ENCODE data around the gene GPR17.

The GPR17 gene

DNA sequence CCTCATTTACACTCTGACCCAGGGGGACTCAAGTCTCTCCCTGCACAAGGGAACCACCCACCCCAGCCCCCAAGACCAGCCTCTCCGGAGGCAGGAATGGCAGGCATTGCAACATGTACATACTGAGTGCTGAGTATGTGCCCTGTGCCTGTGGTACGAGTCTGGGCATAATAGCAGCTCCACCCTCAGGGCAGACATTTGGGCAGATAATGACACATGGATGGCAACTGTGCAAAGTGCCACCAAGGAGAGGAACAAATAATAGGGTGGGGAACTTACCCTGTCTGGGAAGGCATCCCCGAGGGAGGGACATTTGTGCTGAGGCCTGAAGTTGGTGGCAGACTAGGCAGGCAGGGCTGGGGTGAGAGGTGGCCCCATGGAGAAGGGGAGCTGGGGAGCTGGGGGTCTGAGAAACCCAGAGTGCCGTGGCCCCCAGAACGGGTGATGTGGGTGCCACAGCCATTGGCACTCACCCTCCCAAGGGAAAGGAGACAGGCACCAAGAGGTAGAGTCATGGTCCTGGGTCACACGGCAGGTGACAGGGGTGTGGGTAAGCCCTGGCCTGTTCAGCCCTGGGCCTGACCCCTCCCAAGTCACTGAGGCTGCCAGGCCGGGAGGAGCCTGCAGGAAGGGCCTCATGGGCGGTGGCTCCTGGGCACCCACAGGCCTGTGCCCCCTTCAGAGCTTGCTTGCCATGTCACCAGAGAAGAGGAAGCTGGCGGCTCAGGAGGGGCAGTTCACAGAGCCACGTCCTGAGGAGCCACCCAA, 15.7 kb upstream of the GPR17 start:
- ATAC-seq (no peak), DNase-seq (no peak)

GRCh38 chr2:127630864-127631540, 15.0 kb upstream of the GPR17 start:
- no peak for ATAC-seq
- no peak for DNase-seq

DNA sequence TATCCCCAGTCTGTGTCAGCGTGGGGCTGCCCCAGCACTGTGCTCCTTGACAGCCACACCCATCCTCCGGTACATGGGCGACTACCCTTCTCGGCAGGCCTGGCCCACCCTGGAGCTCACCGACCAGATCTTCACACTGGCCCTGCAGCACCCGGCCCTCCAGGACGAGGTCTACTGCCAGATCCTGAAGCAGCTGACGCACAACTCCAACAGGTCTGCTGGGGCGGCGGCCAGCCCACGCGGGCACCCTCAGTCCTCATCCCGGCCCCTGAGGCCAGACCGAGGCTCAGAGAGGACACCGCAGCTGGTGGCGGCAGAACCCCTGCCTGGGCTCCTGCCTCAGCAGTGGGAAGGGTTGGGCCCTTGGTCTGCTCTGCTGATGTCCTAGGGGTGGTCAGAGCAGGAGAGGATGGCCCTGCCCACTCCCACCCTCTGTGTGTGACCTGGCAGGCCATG, 14.4 kb upstream of the GPR17 start:
- ATAC-seq (no peak), DNase-seq (no peak)

DNA sequence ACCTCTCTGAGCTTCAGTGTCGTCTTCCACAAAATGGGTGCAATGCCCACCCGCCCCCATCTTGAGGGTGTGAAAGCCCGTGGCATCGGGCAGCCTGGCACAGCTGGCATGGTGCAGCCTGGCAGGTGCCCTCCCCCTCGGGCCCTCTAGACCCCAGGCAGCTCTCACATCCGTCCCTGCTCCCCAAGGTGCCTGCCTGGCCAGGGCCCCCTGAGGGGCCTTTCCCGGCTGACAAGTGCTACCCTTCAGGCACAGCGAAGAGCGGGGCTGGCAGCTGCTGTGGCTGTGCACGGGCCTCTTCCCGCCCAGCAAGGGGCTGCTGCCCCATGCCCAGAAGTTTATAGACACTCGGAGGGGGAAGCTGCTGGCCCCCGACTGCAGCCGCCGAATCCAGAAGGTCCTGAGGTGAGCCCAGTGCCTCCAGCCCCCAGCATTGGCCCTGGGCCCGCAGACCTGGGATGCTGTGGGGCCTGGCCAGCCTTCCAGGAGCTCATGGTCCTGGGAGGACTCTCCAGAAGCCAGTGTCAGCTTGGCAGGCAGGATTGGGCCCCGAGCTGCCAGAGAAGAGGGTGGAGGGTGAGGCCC, 13.9 kb upstream of the GPR17 start:
- no peak for DNase-seq
- no peak for ATAC-seq

DNA sequence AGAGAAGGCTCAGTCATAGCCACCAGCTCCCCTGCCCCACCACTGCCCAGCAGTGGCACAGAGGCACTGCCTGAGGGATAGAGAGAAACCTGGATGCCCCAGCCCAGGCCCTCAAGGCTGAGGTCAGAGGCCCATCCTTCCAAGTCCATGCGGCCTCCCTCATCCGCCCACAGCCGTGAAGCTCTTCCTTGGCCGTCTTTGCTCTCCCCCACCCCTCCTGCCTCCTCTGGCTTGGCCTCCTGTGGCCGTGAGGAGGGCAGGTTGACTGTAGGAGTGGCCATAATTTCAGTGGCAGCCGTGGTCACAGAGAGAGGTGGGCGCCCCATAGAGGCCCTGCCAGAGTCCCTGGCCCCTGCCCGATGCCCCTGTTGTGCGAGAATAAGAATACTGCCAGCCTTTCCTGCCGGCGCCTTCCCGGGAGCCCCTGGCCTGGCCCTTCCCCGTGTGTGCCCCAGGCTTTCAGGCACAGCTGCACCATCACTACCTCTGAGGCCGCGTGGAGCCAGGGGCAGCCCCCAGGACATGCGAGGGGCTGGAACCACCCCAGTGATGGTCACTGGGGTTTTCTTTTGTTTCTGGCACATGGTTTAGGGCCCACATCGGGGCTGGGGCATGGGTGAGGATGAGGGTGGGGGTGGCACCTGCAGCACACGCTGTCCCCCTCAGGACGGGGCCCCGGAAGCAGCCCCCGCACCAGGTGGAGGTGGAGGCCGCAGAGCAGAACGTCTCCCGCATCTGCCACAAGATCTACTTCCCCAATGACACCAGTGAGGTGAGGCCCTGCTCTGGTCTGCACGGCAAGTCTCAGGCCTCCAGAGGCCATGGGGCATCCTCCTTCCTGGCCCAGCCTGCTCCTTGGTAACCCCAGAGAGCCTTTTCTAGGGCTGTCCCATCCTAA, 13.1 kb upstream of the GPR17 start:
- DNase-seq, result no peak

GRCh38 chr2:127633556-127634065, 12.3 kb upstream of the GPR17 start:
- no peak for ATAC-seq
- DNase-seq, result no peak

More for the DNA sequence above, 13.1 kb upstream of the GPR17 start:
- peak; percentile 15 for ATAC-seq

- no peak for DNase-seq
- no peak for ATAC-seq
Measured at GRCh38 chr2:127634066-127634617, 11.8 kb upstream of the GPR17 start.

GRCh38 chr2:127634626-127635379, 11.2 kb upstream of the GPR17 start:
- ATAC-seq, result no peak
- DNase-seq, result no peak

- no peak for DNase-seq
- no peak for ATAC-seq
Measured at GRCh38 chr2:127635380-127636237, 10.3 kb upstream of the GPR17 start.

- no peak for DNase-seq
Measured at GRCh38 chr2:127636248-127637235, 9.4 kb upstream of the GPR17 start.

DNA sequence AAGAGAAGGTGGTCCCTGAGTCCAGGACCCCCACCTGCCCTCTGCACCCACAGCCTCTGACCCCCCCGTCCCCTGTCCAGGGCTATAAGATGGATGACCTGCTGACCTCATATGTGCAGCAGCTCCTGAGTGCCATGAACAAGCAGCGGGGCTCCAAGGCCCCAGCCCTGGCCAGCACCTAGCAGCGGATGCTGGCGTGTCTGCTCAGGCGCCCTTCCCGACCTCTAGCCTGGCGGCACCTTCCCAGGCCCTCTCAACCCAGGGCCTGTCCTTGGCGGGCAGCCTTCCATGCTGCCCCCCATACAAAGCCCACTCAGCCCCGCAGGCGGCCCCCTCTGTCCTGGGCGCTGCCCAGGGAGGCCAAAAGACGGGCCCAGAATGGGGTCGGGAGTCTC, 8.7 kb upstream of the GPR17 start:
- ATAC-seq (no peak), DNase-seq (no peak)

More at GRCh38 chr2:127636248-127637235, 9.4 kb upstream of the GPR17 start:
- ATAC-seq, result no peak

DNA sequence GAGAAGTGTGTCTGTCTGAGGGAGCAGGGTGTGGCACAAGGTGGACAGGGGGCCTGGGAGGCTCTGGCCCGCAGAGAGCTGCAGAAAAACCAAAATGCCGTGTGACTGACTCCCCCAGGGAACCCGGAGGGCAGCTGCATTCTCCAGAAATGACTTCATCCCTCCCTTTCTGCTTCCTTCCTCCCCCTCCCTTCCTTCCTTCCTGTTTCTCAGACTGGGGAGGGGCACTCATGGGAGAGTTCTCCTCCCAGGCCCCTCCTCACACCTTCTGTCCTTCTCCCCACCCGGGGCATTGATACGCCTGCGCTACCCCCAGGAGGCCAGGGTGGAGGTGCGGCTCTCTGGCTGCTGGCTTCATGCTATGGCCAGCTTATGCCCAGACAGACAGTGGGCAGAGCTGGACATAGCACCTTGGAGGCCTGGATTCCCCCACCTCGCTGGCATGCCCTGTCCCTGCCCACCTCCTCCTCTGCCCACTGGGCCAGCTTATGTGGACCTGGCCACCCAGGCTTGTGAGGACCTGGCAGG, 8.2 kb upstream of the GPR17 start:
- ATAC-seq (no peak), DNase-seq (no peak)

GRCh38 chr2:127638361-127639110, 7.4 kb upstream of the GPR17 start:
- ATAC-seq (no peak), DNase-seq (no peak)

DNA sequence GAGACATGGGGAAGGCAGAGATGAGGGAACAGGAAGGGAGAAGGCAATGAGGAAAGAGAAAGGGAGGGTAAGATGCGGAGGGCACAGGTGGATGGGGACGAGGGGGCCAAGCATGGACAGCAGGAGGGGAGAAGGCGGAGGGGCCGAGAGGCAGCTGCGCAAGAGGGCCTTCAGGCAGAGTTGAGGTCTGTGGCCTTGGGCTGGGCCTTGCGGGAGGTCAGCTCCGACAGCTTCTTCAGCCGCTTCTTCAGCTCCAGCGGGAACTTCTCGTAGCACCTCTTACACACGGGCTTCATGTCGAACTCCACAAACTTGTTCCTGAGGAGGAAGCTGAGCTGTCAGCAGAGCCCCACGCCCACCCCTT, 6.9 kb upstream of the GPR17 start:
- no peak for ATAC-seq
- no peak for DNase-seq

DNA sequence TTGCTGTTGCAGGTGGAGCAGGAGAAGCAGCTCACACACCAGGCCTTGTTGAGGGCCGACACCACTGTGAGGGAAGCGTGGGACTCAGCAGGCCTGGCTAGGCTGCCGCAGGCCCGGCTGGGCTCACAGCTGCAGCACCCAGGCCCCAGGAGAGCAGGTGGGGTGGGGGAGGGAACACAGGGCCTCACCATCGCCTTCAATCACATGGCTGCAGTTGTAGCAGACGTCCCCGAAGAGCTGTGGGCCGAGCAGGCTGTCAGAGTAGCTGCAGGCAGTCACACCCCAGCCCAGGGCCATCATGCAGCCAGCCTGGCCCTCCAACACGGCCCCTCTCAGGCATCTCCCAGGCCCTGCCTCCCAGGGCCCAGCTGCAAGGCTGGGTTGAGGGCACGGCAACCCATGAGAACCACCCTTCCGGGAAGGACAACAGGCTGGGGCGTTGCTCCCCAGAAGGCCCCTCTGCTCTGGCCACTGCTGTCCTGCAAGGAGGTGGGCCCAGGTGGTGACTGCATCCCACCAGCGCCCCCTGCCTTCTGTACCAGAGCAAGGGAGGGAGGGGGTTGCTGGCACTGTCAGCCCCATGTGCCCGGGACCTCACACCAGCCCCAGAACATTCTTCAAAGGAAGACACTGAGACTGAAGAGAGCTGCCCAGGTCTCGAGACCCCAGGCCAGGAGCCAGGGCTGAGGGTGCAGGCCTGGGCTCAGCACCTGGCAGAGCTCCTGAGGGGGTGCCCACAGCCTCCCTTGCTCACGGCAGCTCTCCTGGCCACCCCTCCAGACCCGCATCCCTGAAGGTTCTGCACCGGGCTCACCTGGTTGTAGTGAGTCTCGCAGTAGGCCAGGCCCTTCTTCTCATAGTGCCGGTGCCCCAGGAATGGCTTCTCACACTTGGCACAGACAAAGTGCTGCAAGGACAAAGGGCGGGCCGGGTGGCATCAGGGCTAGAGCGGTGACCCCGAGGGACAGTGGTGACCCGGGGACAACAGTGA, 5.6 kb upstream of the GPR17 start:
- ATAC-seq (peak; percentile 6), DNase-seq (peak; percentile 55)

DNA sequence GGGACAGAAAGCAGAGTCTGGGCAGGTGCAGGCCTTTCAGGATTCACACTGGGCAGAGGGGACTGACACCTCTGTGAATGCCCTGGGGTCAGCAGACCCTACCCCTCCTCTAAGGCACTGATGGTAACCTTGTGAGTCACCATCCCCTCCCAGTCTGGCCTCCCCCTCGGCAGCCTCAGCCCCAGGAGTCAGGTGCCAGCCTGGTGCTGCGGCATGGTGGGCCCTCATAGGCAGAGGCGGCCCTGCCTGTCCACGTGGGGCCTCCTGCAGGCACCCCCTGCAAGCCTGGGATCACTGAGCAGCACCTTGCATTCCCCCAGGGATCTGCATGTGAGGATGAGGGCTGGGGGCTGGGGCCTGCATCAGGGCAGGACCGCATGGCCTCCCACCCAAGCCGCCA, 4.8 kb upstream of the GPR17 start:
- DNase-seq, result no peak
- ATAC-seq, result no peak

Measured in stimulated activated naive CD8-positive, alpha-beta T cell treated with anti-CD3 and anti-CD28 coated beads, Interleukin-15, Interleukin-2, amounts not matched to agents 100 U/mL and 50 U/mL, for 24 hours (primary cell).